HCT116 (cell line): Measurements from ENCODE around the gene ESRRA.

ENCODE experiments used
- CTCF ChIP-seq, 3 experiments: fragments of 200-600 bp in 1 of 3; sonication (generic) in 1 of 3; IDR thresholded peaks in 2 of 3; conservative IDR thresholded peaks in 1 of 3; 2 replicates each; pipeline ENCODE4 v1.5.1; 2012 to 2017; ENCODE audit warnings: low read depth in 2 of 3, low read length in 2 of 3, antibody characterized with exemption in 1 of 3, borderline replicate concordance in 1 of 3, control low read depth in 1 of 3, mild to moderate bottlenecking in 1 of 3, mixed read lengths in 1 of 3, mixed run types in 1 of 3, moderate library complexity in 1 of 3; ENCODE audit not compliant: insufficient read depth in 1 of 3
- EZH2 ChIP-seq: fragments of 200-600 bp; sonication (generic); IDR thresholded peaks from 2 replicates; pipeline ENCODE4 v1.6.1; 2017; ENCODE audit warnings: antibody characterized with exemption, mixed run types

- TF ChIP-seq EZH2 (no peak), CTCF (IDR thresholded peaks at IDR 0.05 in 2 of 3, conservative IDR thresholded peaks at IDR 0.05 in 1 of 3; ENCODE audit: borderline replicate concordance in 1 of 3, insufficient read depth in 1 of 3, low read depth in 2 of 3, low read length in 2 of 3) (no peak)
These were observed 14.7 kb upstream of the ESRRA start for GRCh38 chr11:64290352-64291261.
